SK-N-SH (cell line): ENCODE results near the gene KRTAP5-11. TPM values are rescaled to one million over a fixed set of nuclear protein-coding genes. Genes with fewer than 3 reads are reported as not detected.

Source experiments
- CTCF ChIA-PET: fragments of 300-600, 350-600 bp; formaldehyde crosslinking; extraction: SDS; loops from one replicate; lab custom pipeline; 2021; lab: Yijun Ruan, JAX
- POLR2A ChIA-PET: fragments of 350-600 bp; sonication (Branson Sonifier 250); formaldehyde crosslinking; extraction: SDS; loops from one replicate; lab custom pipeline; 2020; ENCODE audit warnings: antibody characterized with exemption, inconsistent platforms; lab: Yijun Ruan, JAX
- DNase-seq: peaks from one replicate; pipeline ENCODE4 v3.0.0; 2012
- H2AFZ ChIP-seq: fragments of 200-600 bp; sonication (generic); 2 replicates; pipeline ENCODE4 v1.8.1; 2016; ENCODE audit warnings: antibody characterized with exemption, mild to moderate bottlenecking, low read depth
- H3F3A ChIP-seq: fragments of 200-600 bp; sonication (generic); replicated peaks from 2 replicates; pipeline ENCODE3; 2016; ENCODE audit warnings: antibody characterized with exemption, mild to moderate bottlenecking; ENCODE audit not compliant: insufficient read depth
- H3K27ac ChIP-seq, 2 experiments: fragments of 200-500 bp in 1 of 2; fragments of 200-600 bp in 1 of 2; sonication (Bioruptor generic) in 1 of 2; sonication (generic), shearing (Covaris generic) in 1 of 2; 2 replicates each; pipeline versions ENCODE4 v1.5.1 to v1.6.1; 2014 to 2016; ENCODE audit warnings: low read depth in 2 of 2, inconsistent platforms in 1 of 2, low read length in 1 of 2, mild to moderate bottlenecking in 1 of 2, mixed read lengths in 1 of 2
- H3K27me3 ChIP-seq: fragments of 200-600 bp; sonication (generic), shearing (Covaris generic); 2 replicates; pipeline ENCODE4 v1.6.1; 2016; ENCODE audit warnings: mixed run types; ENCODE audit not compliant: insufficient read depth
- H3K36me3 ChIP-seq, 2 experiments: fragments of 200-500 bp in 1 of 2; fragments of 200-600 bp in 1 of 2; sonication (Bioruptor generic) in 1 of 2; sonication (generic) in 1 of 2; replicated peaks in 1 of 2; 2 replicates each; pipeline versions ENCODE3 to v1.5.1; 2014 to 2016; ENCODE audit warnings: low read length in 1 of 2, mild to moderate bottlenecking in 1 of 2; ENCODE audit not compliant: insufficient read depth in 2 of 2, control insufficient read depth in 1 of 2
- H3K4me1 ChIP-seq, 2 experiments: fragments of 200-500 bp in 1 of 2; fragments of 200-600 bp in 1 of 2; sonication (Bioruptor generic) in 1 of 2; sonication (generic), shearing (Covaris generic) in 1 of 2; 2 replicates each; pipeline versions ENCODE4 v1.5.1 to v1.6.1; 2014 to 2016; ENCODE audit warnings: low read depth in 1 of 2, low read length in 1 of 2, mixed run types in 1 of 2; ENCODE audit not compliant: insufficient read depth in 2 of 2, control insufficient read depth in 1 of 2
- H3K4me2 ChIP-seq: fragments of 200-600 bp; sonication (generic), shearing (Covaris generic); 2 replicates; pipeline ENCODE4 v1.6.1; 2017; ENCODE audit warnings: mixed run types
- H3K4me3 ChIP-seq, 2 experiments: fragments of 200-500 bp in 1 of 2; fragments of 200-600 bp in 1 of 2; sonication (Bioruptor generic) in 1 of 2; sonication (generic), shearing (Covaris generic) in 1 of 2; 2 replicates each; pipeline versions ENCODE4 v1.5.1 to v1.8.1; 2014 to 2016; ENCODE audit warnings: low read depth in 2 of 2, inconsistent platforms in 1 of 2, low read length in 1 of 2, mild to moderate bottlenecking in 1 of 2, mixed read lengths in 1 of 2, moderate library complexity in 1 of 2
- H3K79me2 ChIP-seq: fragments of 200-600 bp; sonication (generic); 2 replicates; pipeline ENCODE4 v1.8.1; 2017; ENCODE audit warnings: mild to moderate bottlenecking; ENCODE audit not compliant: insufficient read depth
- H3K9ac ChIP-seq: fragments of 200-600 bp; sonication (generic); 2 replicates; pipeline ENCODE4 v1.6.1; 2017; ENCODE audit warnings: mixed run types
- H3K9me2 ChIP-seq: fragments of 200-600 bp; sonication (generic); 2 replicates; pipeline ENCODE4 v1.6.1; 2017; ENCODE audit warnings: mixed run types
- H3K9me3 ChIP-seq: fragments of 200-600 bp; sonication (generic); 2 replicates; pipeline ENCODE4 v1.6.1; 2017; ENCODE audit warnings: mixed run types, mild to moderate bottlenecking, moderate library complexity
- H4K20me1 ChIP-seq: fragments of 200-600 bp; sonication (generic); 2 replicates; pipeline ENCODE4 v1.6.1; 2017; ENCODE audit warnings: mild to moderate bottlenecking, mixed run types; ENCODE audit not compliant: insufficient read depth
- CTCF ChIP-seq: fragments of 200-600 bp; sonication (generic); IDR thresholded peaks from 2 replicates; pipeline ENCODE4 v1.6.1; 2017; ENCODE audit warnings: antibody characterized with exemption, mild to moderate bottlenecking, moderate library complexity
- ELF1 ChIP-seq: IDR thresholded peaks from 2 replicates; pipeline ENCODE4 v1.4.0; 2012
- EP300 ChIP-seq, 2 experiments: IDR thresholded peaks; 2 replicates each; pipeline versions ENCODE4 v1.4.0 to v1.6.1; 2012; ENCODE audit warnings: borderline replicate concordance in 1 of 2, low read depth in 1 of 2, low read length in 1 of 2
- EZH2phosphoT487 ChIP-seq: fragments of 200-600 bp; sonication (generic); IDR thresholded peaks from 2 replicates; pipeline ENCODE4 v1.6.1; 2017; ENCODE audit warnings: low read depth, mixed run types, mild to moderate bottlenecking, antibody characterized with exemption, moderate library complexity, borderline replicate concordance
- GABPA ChIP-seq: IDR thresholded peaks from 2 replicates; pipeline ENCODE4 v1.4.0; 2012; ENCODE audit warnings: low read depth, mild to moderate bottlenecking
- GATA2 ChIP-seq: sonication (generic); formaldehyde crosslinking; IDR thresholded peaks from 2 replicates; pipeline ENCODE4 v1.5.0; 2020; ENCODE audit warnings: mild to moderate bottlenecking, missing genetic modification reagents
- MAX ChIP-seq: IDR thresholded peaks from 2 replicates; pipeline ENCODE4 v1.4.0; 2012; ENCODE audit warnings: low read depth
- MEF2A ChIP-seq: IDR thresholded peaks from 2 replicates; pipeline ENCODE4 v1.4.0; 2012; ENCODE audit warnings: low read depth, borderline replicate concordance
- NRF1 ChIP-seq: IDR thresholded peaks from 2 replicates; pipeline ENCODE4 v1.6.1; 2012; ENCODE audit warnings: low read depth, mild to moderate bottlenecking, low read length
- PBX3 ChIP-seq: IDR thresholded peaks from 2 replicates; pipeline ENCODE4; 2012
- POLR2AphosphoS5 ChIP-seq: IDR thresholded peaks from 2 replicates; pipeline ENCODE4 v1.6.1; 2012; ENCODE audit warnings: low read depth, low read length
- RAD21 ChIP-seq: IDR thresholded peaks from 2 replicates; pipeline ENCODE4 v1.6.1; 2012; ENCODE audit warnings: mild to moderate bottlenecking, low read length
- REST ChIP-seq: IDR thresholded peaks from 2 replicates; pipeline ENCODE4 v1.6.1; 2012; ENCODE audit warnings: mild to moderate bottlenecking, low read depth, low read length, moderate library complexity
- SMC3 ChIP-seq: IDR thresholded peaks from 2 replicates; pipeline ENCODE4 v1.6.1; 2012; ENCODE audit warnings: low read depth, low read length, improper control_type of control experiment
- TCF12 ChIP-seq: IDR thresholded peaks from 2 replicates; pipeline ENCODE4 v1.4.0; 2012
- TEAD4 ChIP-seq: IDR thresholded peaks from 2 replicates; pipeline ENCODE4 v1.4.0; 2012; ENCODE audit warnings: mild to moderate bottlenecking, borderline replicate concordance; ENCODE audit not compliant: insufficient read depth
- YY1 ChIP-seq: IDR thresholded peaks from 2 replicates; pipeline ENCODE4 v1.4.0; 2012; ENCODE audit warnings: low read depth, mild to moderate bottlenecking
- WGBS: methylation state at CpG from one replicate; pipeline ENCODE4 v1.1.6; 2017; ENCODE audit warnings: low lambda C conversion rate; 5-methylcytosine and 5-hydroxymethylcytosine counted together
- polyA plus RNA-seq, 3 experiments: library from polyadenylated mRNA; depleted of rRNA; stranded (reverse); fragments of >200 nt; gene quantifications; 2 replicates each; pipeline ENCODE4 v1.2.3, GENCODE V29; 2012
- TF ChIP-seq, protein P1 (sequence below): IDR thresholded peaks from 2 replicates; pipeline ENCODE4 v1.4.0; 2012; ENCODE audit warnings: low read depth, borderline replicate concordance

Gene KRTAP5-11
- polyA plus RNA-seq, 1 of the 3 experiments (the other 2 are of a cell fraction), result not detected

DNA sequence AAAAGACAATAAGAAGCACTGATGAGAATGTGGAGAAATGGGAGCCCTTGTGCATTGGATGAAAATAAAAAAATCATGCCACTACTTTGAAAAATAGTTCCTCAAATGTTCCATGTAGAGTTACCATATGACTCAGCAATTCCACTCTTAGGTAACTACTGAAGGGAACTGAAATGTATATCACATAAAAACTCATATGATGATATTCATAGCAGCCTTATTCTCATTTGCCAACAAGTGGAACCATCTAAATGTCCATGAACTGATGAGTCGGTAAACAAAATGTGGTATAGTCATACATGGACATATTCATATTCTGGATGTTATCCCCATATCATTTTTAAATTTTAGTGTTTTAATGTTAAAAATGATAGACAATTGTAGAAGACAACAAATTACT, 31.0 kb downstream of the KRTAP5-11 start:
- ChIA-PET CTCF (interaction anchor here (1.1 to 1.2 kb wide), 2 partner anchors 9 to 11 kb away, joined by 3 to 4 read pairs; no protein-coding TSS in a partner anchor), POLR2A (no interaction called here)
- no peak overlapping the region for H3K27ac ChIP-seq
- H2AFZ ChIP-seq, result no peak overlapping the region
- TF ChIP-seq YY1 (no peak), TEAD4 (no peak), GABPA (no peak), TCF12 (no peak), PBX3 (no peak), ELF1 (no peak), GATA2 (CRISPR knock-in tag) (no peak), EP300 (IDR thresholded peaks at IDR 0.05; ENCODE audit: borderline replicate concordance in 1 of 2, low read depth in 1 of 2, low read length in 1 of 2) (no peak), EZH2phosphoT487 (no peak), RAD21 (no peak), MAX (no peak), POLR2AphosphoS5 (no peak), NRF1 (no peak), MEF2A (no peak)
- TF ChIP-seq, protein P1, sequence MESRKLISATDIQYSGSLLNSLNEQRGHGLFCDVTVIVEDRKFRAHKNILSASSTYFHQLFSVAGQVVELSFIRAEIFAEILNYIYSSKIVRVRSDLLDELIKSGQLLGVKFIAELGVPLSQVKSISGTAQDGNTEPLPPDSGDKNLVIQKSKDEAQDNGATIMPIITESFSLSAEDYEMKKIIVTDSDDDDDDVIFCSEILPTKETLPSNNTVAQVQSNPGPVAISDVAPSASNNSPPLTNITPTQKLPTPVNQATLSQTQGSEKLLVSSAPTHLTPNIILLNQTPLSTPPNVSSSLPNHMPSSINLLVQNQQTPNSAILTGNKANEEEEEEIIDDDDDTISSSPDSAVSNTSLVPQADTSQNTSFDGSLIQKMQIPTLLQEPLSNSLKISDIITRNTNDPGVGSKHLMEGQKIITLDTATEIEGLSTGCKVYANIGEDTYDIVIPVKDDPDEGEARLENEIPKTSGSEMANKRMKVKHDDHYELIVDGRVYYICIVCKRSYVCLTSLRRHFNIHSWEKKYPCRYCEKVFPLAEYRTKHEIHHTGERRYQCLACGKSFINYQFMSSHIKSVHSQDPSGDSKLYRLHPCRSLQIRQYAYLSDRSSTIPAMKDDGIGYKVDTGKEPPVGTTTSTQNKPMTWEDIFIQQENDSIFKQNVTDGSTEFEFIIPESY, result no peak
- H3F3A ChIP-seq, result no peaks in the 10 kb centered on the region
- no peaks in the 10 kb centered on the region for H3K9me2 ChIP-seq
- H3K4me1 ChIP-seq, result no peaks in the 10 kb centered on the region; a peak in 1 of 4 replicates
- no peak overlapping the region for H3K9ac ChIP-seq
- WGBS, result 96% methylated on average over 1 of the region's 1 CpG
- H3K79me2 ChIP-seq, result no peaks in the 10 kb centered on the region
- no peak for DNase-seq
- no peaks in the 10 kb centered on the region for H3K27me3 ChIP-seq
- no peaks in the 10 kb centered on the region for H3K9me3 ChIP-seq
- no peaks in the 10 kb centered on the region for H4K20me1 ChIP-seq
- H3K4me2 ChIP-seq, result no peak overlapping the region
- no peak overlapping the region for H3K4me3 ChIP-seq
- H3K36me3 ChIP-seq, result no peaks in the 10 kb centered on the region

DNA sequence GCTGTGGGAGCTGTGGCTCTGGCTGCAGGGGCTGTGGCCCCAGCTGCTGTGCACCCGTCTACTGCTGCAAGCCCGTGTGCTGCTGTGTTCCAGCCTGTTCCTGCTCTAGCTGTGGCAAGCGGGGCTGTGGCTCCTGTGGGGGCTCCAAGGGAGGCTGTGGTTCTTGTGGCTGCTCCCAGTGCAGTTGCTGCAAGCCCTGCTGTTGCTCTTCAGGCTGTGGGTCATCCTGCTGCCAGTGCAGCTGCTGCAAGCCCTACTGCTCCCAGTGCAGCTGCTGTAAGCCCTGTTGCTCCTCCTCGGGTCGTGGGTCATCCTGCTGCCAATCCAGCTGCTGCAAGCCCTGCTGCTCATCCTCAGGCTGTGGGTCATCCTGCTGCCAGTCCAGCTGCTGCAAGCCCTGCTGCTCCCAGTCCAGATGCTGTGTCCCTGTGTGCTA, 33.9 kb downstream of the KRTAP5-11 start:
- no peak overlapping the region for H3K27ac ChIP-seq
- H3F3A ChIP-seq, result no peaks in the 10 kb centered on the region
- POLR2A ChIA-PET, result no interaction called here
- H3K9me3 ChIP-seq, result no peaks in the 10 kb centered on the region
- no peak overlapping the region for H3K4me2 ChIP-seq
- no peaks in the 10 kb centered on the region for H3K27me3 ChIP-seq
- no peaks in the 10 kb centered on the region for H4K20me1 ChIP-seq
- no peak overlapping the region for H2AFZ ChIP-seq
- H3K79me2 ChIP-seq, result no peaks in the 10 kb centered on the region
- H3K4me3 ChIP-seq, result no peak overlapping the region
- 0% methylated on average over 2 of the region's 5 CpGs for WGBS
- no peaks in the 10 kb centered on the region for H3K9me2 ChIP-seq
- TF ChIP-seq REST, result no peak
- no peak for TF ChIP-seq SMC3
- no peak for TF ChIP-seq CTCF
- TF ChIP-seq EP300 (IDR thresholded peaks at IDR 0.05; ENCODE audit: borderline replicate concordance in 1 of 2, low read depth in 1 of 2, low read length in 1 of 2), result no peak
- TF ChIP-seq PBX3, result no peak
- no peak for TF ChIP-seq NRF1
- TF ChIP-seq, all 33 proteins: peak for 0
- CTCF ChIA-PET, result interaction anchor here (0.8 to 1.9 kb wide), 2 partner anchors 15 to 31 kb away, joined by 3 to 6 read pairs; no protein-coding TSS in a partner anchor
- no peak for DNase-seq
- no peaks in the 10 kb centered on the region for H3K36me3 ChIP-seq
- H3K9ac ChIP-seq, result no peak overlapping the region
- no peaks in the 10 kb centered on the region; a peak in 1 of 4 replicates for H3K4me1 ChIP-seq
